GM23338 (cell line): ENCODE results near the gene ODF4. TPM values are rescaled to one million over a fixed set of nuclear protein-coding genes. Genes with fewer than 3 reads are reported as not detected.

Experiments
- ATAC-seq: fragments of 200-7000 bp; cut with Tn5 transposase; 3 replicates; pipeline ENCODE4 v1.9.1; 2020
- DNase-seq: peaks from one replicate; pipeline ENCODE4 v3.0.0-alpha.2; 2015; ENCODE audit warnings: low spot score
- H2AFZ ChIP-seq: fragments of 200-600 bp; sonication (generic); 2 replicates; pipeline ENCODE4 v1.8.0; 2016; ENCODE audit warnings: antibody characterized with exemption, mild to moderate bottlenecking, moderate library complexity
- H3F3A ChIP-seq: fragments of 200-600 bp; sonication (generic); replicated peaks from 2 replicates; pipeline ENCODE4 v1.8.0; 2017; ENCODE audit warnings: antibody characterized with exemption, mixed run types, low read depth
- H3K27ac ChIP-seq: fragments of 200-600 bp; sonication (generic); 2 replicates; pipeline ENCODE4 v1.6.1; 2016; ENCODE audit warnings: low read depth
- H3K27me3 ChIP-seq: fragments of 200-600 bp; sonication (generic); 2 replicates; pipeline ENCODE4 v1.8.0; 2016; ENCODE audit warnings: mild to moderate bottlenecking, mixed run types, moderate library complexity; ENCODE audit not compliant: insufficient read depth
- H3K36me3 ChIP-seq: fragments of 200-600 bp; sonication (generic); 2 replicates; pipeline ENCODE4 v1.8.0; 2016; ENCODE audit warnings: mild to moderate bottlenecking; ENCODE audit not compliant: insufficient read depth
- H3K4me1 ChIP-seq: fragments of 200-600 bp; sonication (generic); 2 replicates; pipeline ENCODE4 v1.8.0; 2016; ENCODE audit warnings: mild to moderate bottlenecking, moderate library complexity; ENCODE audit not compliant: insufficient read depth
- H3K4me2 ChIP-seq: fragments of 200-600 bp; sonication (generic); 2 replicates; pipeline ENCODE4 v1.7.1; 2017; ENCODE audit warnings: mixed run types
- H3K4me3 ChIP-seq: fragments of 200-600 bp; sonication (generic); 2 replicates; pipeline ENCODE4 v1.6.1; 2016; ENCODE audit warnings: mixed run types
- H3K79me2 ChIP-seq: fragments of 200-600 bp; sonication (generic); replicated peaks from 2 replicates; pipeline ENCODE4 v1.8.0; 2017; ENCODE audit warnings: mild to moderate bottlenecking; ENCODE audit not compliant: insufficient read depth
- H3K9me2 ChIP-seq: fragments of 200-600 bp; sonication (generic); 2 replicates; pipeline ENCODE4 v1.8.0; 2017; ENCODE audit not compliant: insufficient read depth
- H4K20me1 ChIP-seq: fragments of 200-600 bp; sonication (generic); replicated peaks from 2 replicates; pipeline ENCODE4 v1.8.0; 2017; ENCODE audit warnings: mild to moderate bottlenecking; ENCODE audit not compliant: insufficient read depth
- H3K27ac Mint-ChIP-seq: 2 replicates; pipeline ENCODE4 v1.8.0; 2020; ENCODE audit warnings: inconsistent platforms, mild to moderate bottlenecking, moderate library complexity, mixed read lengths
- H3K27me3 Mint-ChIP-seq: 3 replicates; pipeline ENCODE4 v1.8.0; 2022; ENCODE audit warnings: low read depth, mild to moderate bottlenecking, moderate library complexity, mixed read lengths, inconsistent platforms; ENCODE audit not compliant: insufficient read depth, poor library complexity
- H3K36me3 Mint-ChIP-seq: 3 replicates; pipeline ENCODE4 v1.8.0; 2021; ENCODE audit warnings: low read depth, mild to moderate bottlenecking, inconsistent platforms, moderate library complexity, mixed read lengths
- H3K4me1 Mint-ChIP-seq: 3 replicates; pipeline ENCODE4 v1.8.0; 2020; ENCODE audit warnings: mild to moderate bottlenecking, inconsistent platforms, mixed read lengths
- H3K4me3 Mint-ChIP-seq: 3 replicates; pipeline ENCODE4 v1.8.0; 2021; ENCODE audit warnings: moderate library complexity, mild to moderate bottlenecking, inconsistent platforms, mixed read lengths
- H3K9me3 Mint-ChIP-seq: 3 replicates; pipeline ENCODE4 v1.8.0; 2020; ENCODE audit warnings: moderate library complexity, mild to moderate bottlenecking, inconsistent platforms, mixed read lengths
- EZH2 ChIP-seq: fragments of 200-600 bp; sonication (generic); IDR thresholded peaks from one replicate; pipeline ENCODE4 v1.8.0; 2017; ENCODE audit warnings: antibody characterized with exemption, mild to moderate bottlenecking, low read depth; ENCODE audit not compliant: unreplicated experiment
- POLR2AphosphoS5 ChIP-seq: IDR thresholded peaks from 2 replicates; pipeline ENCODE4 v1.6.1; 2016; ENCODE audit warnings: antibody characterized with exemption, low read depth
- ZNF114 ChIP-seq: fragments of 250-450 bp; sonication (Bioruptor Pico); IDR thresholded peaks from 2 replicates; pipeline ENCODE4 v1.5.0; 2020; ENCODE audit warnings: mild to moderate bottlenecking, moderate library complexity
- polyA plus RNA-seq: library from polyadenylated mRNA; unstranded; fragments of >200 nt; fragmentation: Nextera tagmentation; extraction: Ambion mirVana; gene quantifications from 2 replicates; pipeline ENCODE4 v1.2.1, GENCODE V29; 2016
- total RNA-seq: library from RNA; depleted of rRNA; stranded (reverse); fragments of >200 nt; shearing (Covaris generic); gene quantifications from 2 replicates; pipeline ENCODE4 v1.2.3, GENCODE V29; 2014
- TF ChIP-seq, protein P1 (sequence below): fragments of 250-450 bp; sonication (Bioruptor Pico); IDR thresholded peaks from 2 replicates; pipeline ENCODE4 v1.5.0; 2020; ENCODE audit warnings: mild to moderate bottlenecking, moderate library complexity
- TF ChIP-seq, protein P2 (sequence below): IDR thresholded peaks from 2 replicates; pipeline ENCODE4 v1.6.1; 2016; ENCODE audit warnings: antibody characterized with exemption

The ODF4 gene
- total and polyA plus RNA-seq, 2 experiments from 2014 or later, result not detected

- TF ChIP-seq, protein P1, sequence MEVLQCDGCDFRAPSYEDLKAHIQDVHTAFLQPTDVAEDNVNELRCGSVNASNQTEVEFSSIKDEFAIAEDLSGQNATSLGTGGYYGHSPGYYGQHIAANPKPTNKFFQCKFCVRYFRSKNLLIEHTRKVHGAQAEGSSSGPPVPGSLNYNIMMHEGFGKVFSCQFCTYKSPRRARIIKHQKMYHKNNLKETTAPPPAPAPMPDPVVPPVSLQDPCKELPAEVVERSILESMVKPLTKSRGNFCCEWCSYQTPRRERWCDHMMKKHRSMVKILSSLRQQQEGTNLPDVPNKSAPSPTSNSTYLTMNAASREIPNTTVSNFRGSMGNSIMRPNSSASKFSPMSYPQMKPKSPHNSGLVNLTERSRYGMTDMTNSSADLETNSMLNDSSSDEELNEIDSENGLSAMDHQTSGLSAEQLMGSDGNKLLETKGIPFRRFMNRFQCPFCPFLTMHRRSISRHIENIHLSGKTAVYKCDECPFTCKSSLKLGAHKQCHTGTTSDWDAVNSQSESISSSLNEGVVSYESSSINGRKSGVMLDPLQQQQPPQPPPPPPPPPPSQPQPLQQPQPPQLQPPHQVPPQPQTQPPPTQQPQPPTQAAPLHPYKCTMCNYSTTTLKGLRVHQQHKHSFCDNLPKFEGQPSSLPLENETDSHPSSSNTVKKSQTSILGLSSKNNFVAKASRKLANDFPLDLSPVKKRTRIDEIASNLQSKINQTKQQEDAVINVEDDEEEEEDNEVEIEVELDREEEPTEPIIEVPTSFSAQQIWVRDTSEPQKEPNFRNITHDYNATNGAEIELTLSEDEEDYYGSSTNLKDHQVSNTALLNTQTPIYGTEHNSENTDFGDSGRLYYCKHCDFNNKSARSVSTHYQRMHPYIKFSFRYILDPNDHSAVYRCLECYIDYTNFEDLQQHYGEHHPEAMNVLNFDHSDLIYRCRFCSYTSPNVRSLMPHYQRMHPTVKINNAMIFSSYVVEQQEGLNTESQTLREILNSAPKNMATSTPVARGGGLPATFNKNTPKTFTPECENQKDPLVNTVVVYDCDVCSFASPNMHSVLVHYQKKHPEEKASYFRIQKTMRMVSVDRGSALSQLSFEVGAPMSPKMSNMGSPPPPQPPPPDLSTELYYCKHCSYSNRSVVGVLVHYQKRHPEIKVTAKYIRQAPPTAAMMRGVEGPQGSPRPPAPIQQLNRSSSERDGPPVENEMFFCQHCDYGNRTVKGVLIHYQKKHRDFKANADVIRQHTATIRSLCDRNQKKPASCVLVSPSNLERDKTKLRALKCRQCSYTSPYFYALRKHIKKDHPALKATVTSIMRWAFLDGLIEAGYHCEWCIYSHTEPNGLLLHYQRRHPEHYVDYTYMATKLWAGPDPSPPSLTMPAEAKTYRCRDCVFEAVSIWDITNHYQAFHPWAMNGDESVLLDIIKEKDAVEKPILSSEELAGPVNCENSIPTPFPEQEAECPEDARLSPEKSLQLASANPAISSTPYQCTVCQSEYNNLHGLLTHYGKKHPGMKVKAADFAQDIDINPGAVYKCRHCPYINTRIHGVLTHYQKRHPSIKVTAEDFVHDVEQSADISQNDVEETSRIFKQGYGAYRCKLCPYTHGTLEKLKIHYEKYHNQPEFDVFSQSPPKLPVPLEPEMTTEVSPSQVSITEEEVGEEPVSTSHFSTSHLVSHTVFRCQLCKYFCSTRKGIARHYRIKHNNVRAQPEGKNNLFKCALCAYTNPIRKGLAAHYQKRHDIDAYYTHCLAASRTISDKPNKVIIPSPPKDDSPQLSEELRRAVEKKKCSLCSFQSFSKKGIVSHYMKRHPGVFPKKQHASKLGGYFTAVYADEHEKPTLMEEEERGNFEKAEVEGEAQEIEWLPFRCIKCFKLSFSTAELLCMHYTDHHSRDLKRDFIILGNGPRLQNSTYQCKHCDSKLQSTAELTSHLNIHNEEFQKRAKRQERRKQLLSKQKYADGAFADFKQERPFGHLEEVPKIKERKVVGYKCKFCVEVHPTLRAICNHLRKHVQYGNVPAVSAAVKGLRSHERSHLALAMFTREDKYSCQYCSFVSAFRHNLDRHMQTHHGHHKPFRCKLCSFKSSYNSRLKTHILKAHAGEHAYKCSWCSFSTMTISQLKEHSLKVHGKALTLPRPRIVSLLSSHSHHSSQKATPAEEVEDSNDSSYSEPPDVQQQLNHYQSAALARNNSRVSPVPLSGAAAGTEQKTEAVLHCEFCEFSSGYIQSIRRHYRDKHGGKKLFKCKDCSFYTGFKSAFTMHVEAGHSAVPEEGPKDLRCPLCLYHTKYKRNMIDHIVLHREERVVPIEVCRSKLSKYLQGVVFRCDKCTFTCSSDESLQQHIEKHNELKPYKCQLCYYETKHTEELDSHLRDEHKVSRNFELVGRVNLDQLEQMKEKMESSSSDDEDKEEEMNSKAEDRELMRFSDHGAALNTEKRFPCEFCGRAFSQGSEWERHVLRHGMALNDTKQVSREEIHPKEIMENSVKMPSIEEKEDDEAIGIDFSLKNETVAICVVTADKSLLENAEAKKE, result no peak
Measured at GRCh38 chr17:8376271-8377067, 36.8 kb downstream of the ODF4 start, which contains the start of gene KRABD2 (continued).

GRCh38 chr17:8377422-8377821 is 37.8 kb downstream of the ODF4 start:
- Histone ChIP-seq H3K27me3 (no peaks in the 10 kb centered on the region), H3K4me2 (no peak overlapping the region), H3K79me2 (peaks cover 41% of the 10 kb centered on the region), H3K9me2 (no peaks in the 10 kb centered on the region), H3F3A (peaks cover 58% of the 10 kb centered on the region), H3K4me1 (peaks cover 34% of the 10 kb centered on the region), H2AFZ (no peak overlapping the region), H4K20me1 (peaks cover 32% of the 10 kb centered on the region), H3K4me3 (peak overlapping the region; percentile 96; the same call in 1 of the 2 replicates), H3K36me3 (peaks cover 54% of the 10 kb centered on the region), H3K27ac (peak overlapping the region; percentile 99)
- peak overlapping the region; percentile 81 for H3K27ac Mint-ChIP-seq
- H3K9me3 Mint-ChIP-seq, result no peaks in the 10 kb centered on the region
- H3K4me1 Mint-ChIP-seq, result peaks cover 39% of the 10 kb centered on the region
- no peak for DNase-seq
- H3K27me3 Mint-ChIP-seq, result peaks cover 4% of the 10 kb centered on the region
- H3K36me3 Mint-ChIP-seq, result peaks cover 76% of the 10 kb centered on the region
- ATAC-seq, result no peak
- H3K4me3 Mint-ChIP-seq, result peak overlapping the region; percentile 46; the same call in 2 of the 3 replicates
- TF ChIP-seq EZH2, result no peak
- TF ChIP-seq ZNF114, result no peak
- TF ChIP-seq, protein P2, sequence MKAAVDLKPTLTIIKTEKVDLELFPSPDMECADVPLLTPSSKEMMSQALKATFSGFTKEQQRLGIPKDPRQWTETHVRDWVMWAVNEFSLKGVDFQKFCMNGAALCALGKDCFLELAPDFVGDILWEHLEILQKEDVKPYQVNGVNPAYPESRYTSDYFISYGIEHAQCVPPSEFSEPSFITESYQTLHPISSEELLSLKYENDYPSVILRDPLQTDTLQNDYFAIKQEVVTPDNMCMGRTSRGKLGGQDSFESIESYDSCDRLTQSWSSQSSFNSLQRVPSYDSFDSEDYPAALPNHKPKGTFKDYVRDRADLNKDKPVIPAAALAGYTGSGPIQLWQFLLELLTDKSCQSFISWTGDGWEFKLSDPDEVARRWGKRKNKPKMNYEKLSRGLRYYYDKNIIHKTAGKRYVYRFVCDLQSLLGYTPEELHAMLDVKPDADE, result no peak
- TF ChIP-seq POLR2AphosphoS5, result no peak
- TF ChIP-seq, protein P1, result no peak
